ENCODE data around the gene SLC9A9. TPM values are rescaled to one million over a fixed set of nuclear protein-coding genes. Genes with fewer than 3 reads are reported as not detected.
A peak's percentile ranks its signal among the peaks of the same experiment; 100 is the strongest.

Gene SLC9A9
- total RNA-seq, 4 donors from 2014 or later, result 7.8 to 19.6 (median 13.4) TPM

DNA sequence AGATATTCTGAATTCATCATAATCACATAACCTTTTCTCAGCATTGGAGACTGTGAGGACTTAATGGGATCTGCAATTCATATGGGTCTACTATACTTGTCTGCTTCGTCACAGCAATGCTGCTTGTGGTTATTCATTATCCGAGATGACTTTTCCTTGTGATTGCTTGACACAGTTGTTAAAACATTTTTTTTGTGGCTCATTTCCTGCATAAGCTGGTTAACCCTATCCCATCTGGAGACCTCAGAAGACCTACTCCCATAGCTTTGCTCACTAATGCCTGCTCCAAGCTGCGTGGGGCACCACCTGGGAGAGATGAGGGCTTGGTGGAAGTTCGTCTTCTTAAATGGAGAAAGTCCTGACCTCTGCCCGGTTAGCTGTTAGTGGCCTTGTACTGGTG lies 367.9 kb downstream of the SLC9A9 start:
- H3K36me3 ChIP-seq, result no peaks in the 10 kb centered on the region
- H3K27me3 ChIP-seq, result no peaks in the 10 kb centered on the region
- TF ChIP-seq POLR2A (IDR thresholded peaks at IDR 0.05), result no peak
- TF ChIP-seq, protein P1, sequence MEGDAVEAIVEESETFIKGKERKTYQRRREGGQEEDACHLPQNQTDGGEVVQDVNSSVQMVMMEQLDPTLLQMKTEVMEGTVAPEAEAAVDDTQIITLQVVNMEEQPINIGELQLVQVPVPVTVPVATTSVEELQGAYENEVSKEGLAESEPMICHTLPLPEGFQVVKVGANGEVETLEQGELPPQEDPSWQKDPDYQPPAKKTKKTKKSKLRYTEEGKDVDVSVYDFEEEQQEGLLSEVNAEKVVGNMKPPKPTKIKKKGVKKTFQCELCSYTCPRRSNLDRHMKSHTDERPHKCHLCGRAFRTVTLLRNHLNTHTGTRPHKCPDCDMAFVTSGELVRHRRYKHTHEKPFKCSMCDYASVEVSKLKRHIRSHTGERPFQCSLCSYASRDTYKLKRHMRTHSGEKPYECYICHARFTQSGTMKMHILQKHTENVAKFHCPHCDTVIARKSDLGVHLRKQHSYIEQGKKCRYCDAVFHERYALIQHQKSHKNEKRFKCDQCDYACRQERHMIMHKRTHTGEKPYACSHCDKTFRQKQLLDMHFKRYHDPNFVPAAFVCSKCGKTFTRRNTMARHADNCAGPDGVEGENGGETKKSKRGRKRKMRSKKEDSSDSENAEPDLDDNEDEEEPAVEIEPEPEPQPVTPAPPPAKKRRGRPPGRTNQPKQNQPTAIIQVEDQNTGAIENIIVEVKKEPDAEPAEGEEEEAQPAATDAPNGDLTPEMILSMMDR (IDR thresholded peaks at IDR 0.05), result no peak
- no peaks in the 10 kb centered on the region for H3K4me1 ChIP-seq
- no peak for DNase-seq
- no peaks in the 10 kb centered on the region for H3K9me3 ChIP-seq
- H3K27ac ChIP-seq, result no peak overlapping the region
- H3K4me3 ChIP-seq (replicated peaks in 1 of 3), result no peak overlapping the region
- WGBS, 2 donors, result 58 to 70% methylated on average over 5 of the region's 5 CpGs
- intact Hi-C loops (cut with DNase I), result no loop called here

DNA sequence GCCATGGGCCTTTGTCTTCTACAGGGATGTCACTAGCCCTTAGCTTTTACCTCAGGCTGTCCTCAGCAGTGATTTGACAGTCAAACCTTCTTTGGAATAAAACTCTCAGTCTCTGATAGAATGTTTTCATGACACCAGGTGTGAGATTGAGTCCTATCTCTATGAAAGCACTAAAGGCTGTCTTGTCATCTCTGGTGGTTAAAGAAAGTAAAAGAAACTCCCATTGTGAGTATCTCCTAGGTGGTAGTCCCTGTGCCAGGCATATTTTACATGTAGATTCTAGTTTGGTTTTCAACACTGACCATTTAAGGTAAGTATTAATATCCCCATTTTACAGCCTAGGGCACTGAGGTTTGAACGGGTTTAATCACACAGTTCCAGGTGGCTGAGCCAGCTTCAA lies 368.5 kb downstream of the SLC9A9 start:
- H3K4me1 ChIP-seq, result no peaks in the 10 kb centered on the region
- no peaks in the 10 kb centered on the region for H3K27me3 ChIP-seq
- H3K4me3 ChIP-seq (replicated peaks in 1 of 3), result no peak overlapping the region
- WGBS, 2 donors, result 91 to 95% methylated on average over 1 of the region's 1 CpG
- H3K27ac ChIP-seq, result no peak overlapping the region
- no peak for DNase-seq
- intact Hi-C loops (cut with DNase I), result no loop called here
- H3K36me3 ChIP-seq, result no peaks in the 10 kb centered on the region
- no peak for TF ChIP-seq POLR2A (IDR thresholded peaks at IDR 0.05)
- TF ChIP-seq, protein P1 (IDR thresholded peaks at IDR 0.05), result no peak
- no peaks in the 10 kb centered on the region for H3K9me3 ChIP-seq

DNA sequence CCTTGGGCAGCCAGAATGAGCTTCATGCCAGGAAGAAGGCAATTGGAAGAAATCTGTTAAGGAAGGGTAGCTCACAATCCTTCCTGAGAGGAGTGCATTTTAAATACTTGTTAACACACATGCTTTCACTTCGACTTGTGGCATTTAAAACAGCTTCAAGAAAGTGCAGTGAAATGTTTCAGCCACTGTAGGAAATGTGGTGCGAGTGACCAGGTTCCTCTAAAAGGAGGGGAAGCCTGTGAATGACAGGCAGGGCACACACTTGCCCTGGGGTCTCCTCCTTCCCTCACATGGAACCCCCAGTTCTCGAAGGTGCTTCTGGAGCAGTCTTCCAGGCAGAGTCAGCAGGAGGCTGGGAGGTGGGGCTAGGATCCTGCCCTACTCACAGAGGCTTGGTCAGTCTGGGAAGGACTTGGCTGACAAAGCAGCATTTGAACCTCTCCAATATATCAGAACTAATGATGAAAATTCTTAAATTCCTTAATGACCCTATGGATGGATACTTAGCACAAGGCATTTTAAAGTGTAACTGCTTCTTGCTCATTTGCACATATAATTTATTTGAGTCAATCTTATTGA lies 370.1 kb downstream of the SLC9A9 start:
- 26 to 35% methylated on average over 3 of the region's 3 CpGs for WGBS, 2 donors
- H3K27me3 ChIP-seq, result no peaks in the 10 kb centered on the region
- H3K4me1 ChIP-seq, result no peaks in the 10 kb centered on the region
- no peaks in the 10 kb centered on the region for H3K36me3 ChIP-seq
- H3K4me3 ChIP-seq (replicated peaks in 1 of 3), result no peak overlapping the region
- H3K27ac ChIP-seq, result no peak overlapping the region
- no peaks in the 10 kb centered on the region for H3K9me3 ChIP-seq
- TF ChIP-seq, protein P1 (IDR thresholded peaks at IDR 0.05), result peak in 1 of 6 experiments; percentile 15
- no peak for TF ChIP-seq POLR2A (IDR thresholded peaks at IDR 0.05)
- intact Hi-C loops (cut with DNase I), result no loop called here
- peak; percentile 36 for DNase-seq

DNA sequence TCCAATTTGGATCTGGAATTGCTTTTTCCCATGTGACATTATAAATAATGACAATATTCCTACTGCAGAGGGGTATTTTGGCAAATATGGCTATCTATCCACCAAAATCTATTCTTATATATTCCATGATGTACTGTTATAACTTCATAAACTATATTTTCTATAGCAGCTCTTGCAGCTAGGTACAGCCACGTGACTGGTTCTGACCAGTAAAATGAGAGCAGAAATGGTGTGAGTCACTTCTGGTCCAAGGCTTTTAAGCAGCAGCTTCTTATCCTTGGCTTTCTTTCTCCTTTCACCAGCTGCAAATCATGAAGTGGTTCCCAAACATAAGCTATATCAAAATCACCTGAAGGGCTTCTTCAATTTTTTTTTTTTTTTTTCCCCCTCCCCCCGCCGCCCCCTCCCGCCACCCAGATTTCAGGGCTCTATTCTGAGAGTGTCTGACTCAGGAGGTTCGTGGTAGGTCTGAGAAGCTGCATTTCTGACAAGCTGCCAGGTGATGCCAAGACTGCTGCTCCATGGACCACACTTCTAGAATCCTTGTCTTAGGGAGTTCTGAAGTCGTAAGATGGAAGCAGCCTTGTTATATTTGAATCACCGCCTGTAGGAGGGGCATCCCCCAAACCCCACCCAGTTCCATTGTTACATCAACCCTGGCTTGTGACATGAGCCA lies 371.2 kb downstream of the SLC9A9 start:
- no peak for TF ChIP-seq POLR2A (IDR thresholded peaks at IDR 0.05)
- TF ChIP-seq, protein P1 (IDR thresholded peaks at IDR 0.05), result no peak
- 87 to 92% methylated on average over 7 of the region's 7 CpGs for WGBS, 2 donors
- intact Hi-C loops (cut with DNase I), result no loop called here
- H3K27me3 ChIP-seq, result no peaks in the 10 kb centered on the region
- H3K9me3 ChIP-seq, result no peaks in the 10 kb centered on the region
- no peak overlapping the region for H3K27ac ChIP-seq
- H3K4me1 ChIP-seq, result no peaks in the 10 kb centered on the region
- DNase-seq, result no peak
- H3K4me3 ChIP-seq (replicated peaks in 1 of 3), result no peak overlapping the region
- H3K36me3 ChIP-seq, result no peaks in the 10 kb centered on the region

DNA sequence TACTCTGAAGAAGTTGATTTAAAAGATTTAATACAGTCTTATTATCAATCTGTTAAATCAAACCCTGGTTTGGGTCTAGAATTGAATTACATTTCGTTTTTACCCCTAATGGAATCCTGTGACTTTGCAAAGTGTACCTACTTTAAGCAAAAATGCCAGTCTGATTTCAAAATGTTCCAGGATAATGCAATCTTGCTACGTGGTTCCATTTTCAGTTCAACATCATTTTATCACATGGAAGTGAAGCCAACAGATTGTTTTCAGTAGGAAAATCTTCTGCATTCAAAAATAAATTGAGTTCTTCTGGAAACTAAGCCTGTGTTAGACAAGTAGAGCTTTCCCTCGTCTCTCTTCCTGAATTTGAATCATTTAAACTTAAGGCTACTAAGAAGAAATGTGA lies 372.3 kb downstream of the SLC9A9 start:
- no peak overlapping the region for H3K27ac ChIP-seq
- H3K36me3 ChIP-seq, result no peaks in the 10 kb centered on the region
- intact Hi-C loops (cut with DNase I), result no loop called here
- DNase-seq, result no peak
- H3K27me3 ChIP-seq, result no peaks in the 10 kb centered on the region
- H3K4me1 ChIP-seq, result no peaks in the 10 kb centered on the region
- no peak overlapping the region for H3K4me3 ChIP-seq (replicated peaks in 1 of 3)
- H3K9me3 ChIP-seq, result no peaks in the 10 kb centered on the region
- WGBS, 2 donors, result 84% methylated on average over 3 of the region's 3 CpGs
- TF ChIP-seq POLR2A (IDR thresholded peaks at IDR 0.05), result no peak
- TF ChIP-seq, protein P1 (IDR thresholded peaks at IDR 0.05), result no peak

Measured in thyroid gland (tissue), 4 donors.